Heart right ventricle (tissue), 16 donors: ENCODE data around the gene SLC26A3. TPM values are rescaled to one million over a fixed set of nuclear protein-coding genes. Genes with fewer than 3 reads are reported as not detected.

Source experiments
- ATAC-seq, 8 donors: fragments of 200-7000 bp; cut with Tn5 transposase; one replicate each; pipeline ENCODE4 v1.9.1; 2020; ENCODE audit warnings: mild to moderate bottlenecking in 8 of 8, moderate library complexity in 8 of 8, moderate number of reproducible peaks in 1 of 8
- DNase-seq, 2 donors: peaks; one replicate each; pipeline ENCODE4 v3.0.0-alpha.2; 2020
- H3K27ac ChIP-seq, 10 donors: fragments of 200-600 bp; sonication (generic) in 2 of 10; one replicate each; pipeline versions ENCODE4 v1.5.0 to v1.8.0; 2020 to 2022; ENCODE audit warnings: mild to moderate bottlenecking in 3 of 10
- H3K27me3 ChIP-seq, 7 donors: fragments of 200-600 bp; one replicate each; pipeline ENCODE4 v1.8.0; 2021 to 2022; ENCODE audit warnings: mild to moderate bottlenecking in 2 of 7
- H3K36me3 ChIP-seq, 9 donors: fragments of 200-600 bp; sonication (generic) in 1 of 9; one replicate each; pipeline versions ENCODE4 v1.5.0 to v1.8.0; 2020 to 2022; ENCODE audit warnings: mild to moderate bottlenecking in 2 of 9
- H3K4me1 ChIP-seq, 9 donors: fragments of 200-600 bp; sonication (generic) in 1 of 9; one replicate each; pipeline versions ENCODE4 v1.5.0 to v1.8.0; 2020 to 2022; ENCODE audit warnings: mild to moderate bottlenecking in 4 of 9
- H3K4me3 ChIP-seq, 10 donors: fragments of 200-600 bp; sonication (generic) in 2 of 10; one replicate each; pipeline versions ENCODE4 v1.5.0 to v1.8.0; 2020 to 2022; ENCODE audit warnings: mild to moderate bottlenecking in 7 of 10, moderate library complexity in 2 of 10
- H3K9me3 ChIP-seq, 11 donors: fragments of 200-600 bp in 10 of 11; sonication (generic) in 2 of 11; one replicate each; pipeline versions ENCODE4 v1.5.0 to v1.8.0; 2013 to 2022; ENCODE audit warnings: mild to moderate bottlenecking in 2 of 11, control low read depth in 1 of 11, moderate library complexity in 1 of 11
- CTCF ChIP-seq, 9 donors: fragments of 200-600 bp; sonication (generic) in 2 of 9; IDR thresholded peaks; one replicate each; pipeline versions ENCODE4 v1.5.0 to v1.8.0; 2021 to 2022; ENCODE audit warnings: antibody characterized with exemption in 9 of 9, mild to moderate bottlenecking in 5 of 9, moderate library complexity in 1 of 9
- WGBS, 2 donors: extraction: QIAGEN DNeasy Blood & Tissue Kit; methylation state at CpG; one replicate each; pipeline ENCODE4 v1.1.7; 2013; ENCODE audit warnings: inconsistent platforms in 1 of 2; 5-methylcytosine and 5-hydroxymethylcytosine counted together
- intact Hi-C, 10 donors: fragments of 100-400 bp; cut with DNase I; formaldehyde crosslinking; loops; one replicate each; pipeline versions ENCODE4 v1.11.1 to v1.14.2; 2022
- polyA plus RNA-seq, 2 donors: library from polyadenylated mRNA; stranded (reverse); fragments of 200-250 nt; gene quantifications; one replicate each; pipeline ENCODE4 v1.2.3, GENCODE V29; 2013
- total RNA-seq, 10 donors: library from RNA; stranded (reverse); fragmentation: NEBNext Ultra II Directional in 3 of 10; extraction: Animal tissue kit (Norgen Biotek cat#: 25700) in 3 of 10; gene quantifications; one replicate each; pipeline versions ENCODE4 v1.2.1 to v1.2.4, GENCODE V29; 2021 to 2023
- donor health status: Arrhythmogenic right ventricular cardiomyopathy.
- donor health status: ischemic (EF 13 %, LVEDD 7.1; RV severe dilation, severe dysfunction).
- donor health status: healthy with polysubstance abuse.
- donor health status: DM: no; HTN: yes; CAD: no.
- donor health status: DM: no; HTN: no; CAD: no.
- donor health status: ischemic (EF 25% LVEDD 6.9; RV normal size, moderate dysfunction).
- donor health status: ischemic (EF 25% LVEDD 5.7; RV mildly dilated, moderate dysfunction).
- donor health status: healthy.
- donor health status: DM: yes; HTN: yes; CAD: no.
- donor health status: Ischemic cardiomyopathy.
- donor health status: ischemic (EF 35%, LVEDD 5.7; RV mildly dilated, moderate dysfunction).
- donor health status: nonischemic (EF 11% LVEDD 7.7; RV severe dilation, severe dysfunction).
- donor health status: DM: yes; HTN: yes; CAD: no.
- donor health status: PGD.
- donor health status: ischemic (EF 29% LVEDD 5.4; RV normal size, mild dysfunction).
- donor health status: nonischemic (EF 23%, LVEDD 6.1; RV moderate dilation, normal function).

The SLC26A3 gene
- total and polyA plus RNA-seq, 12 donors: not detected

DNA sequence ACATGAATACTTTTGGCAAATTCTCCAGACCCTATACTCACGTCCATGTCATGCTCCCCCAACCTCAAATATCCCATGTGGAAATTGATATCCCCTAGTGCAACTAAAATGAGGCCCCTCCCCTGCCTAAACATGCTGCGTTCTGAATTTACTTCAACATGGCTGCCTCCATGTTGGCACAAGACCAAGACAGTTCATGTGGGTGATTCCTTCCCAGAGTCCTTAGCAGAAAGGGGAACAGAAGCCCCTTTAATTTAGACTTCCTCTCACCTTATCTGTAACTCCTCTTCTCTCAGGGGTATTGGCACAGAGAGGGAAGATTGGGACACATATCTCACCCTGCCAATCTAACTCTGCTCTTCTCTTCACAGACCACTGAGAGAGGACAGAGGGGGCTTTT lies 24.5 kb upstream of the SLC26A3 start:
- Histone ChIP-seq H3K27me3 (no peaks in the 10 kb centered on the region), H3K4me3 (no peak overlapping the region), H3K4me1 (no peaks in the 10 kb centered on the region), H3K9me3 (peaks cover 0 to 11% (median 0%) of the 10 kb centered on the region in 11 donors), H3K27ac (no peak overlapping the region), H3K36me3 (no peaks in the 10 kb centered on the region)
- intact Hi-C loops: no loop called here
- WGBS, 2 donors: 74 to 85% methylated on average over 2 of the region's 2 CpGs
- no peak for TF ChIP-seq CTCF (IDR thresholded peaks at IDR 0.05)
- ATAC-seq: no peak
- no peak for DNase-seq

- Histone ChIP-seq H3K9me3 (peaks cover 0 to 11% (median 0%) of the 10 kb centered on the region in 11 donors), H3K36me3 (no peaks in the 10 kb centered on the region), H3K4me1 (no peaks in the 10 kb centered on the region), H3K27ac (no peak overlapping the region), H3K4me3 (no peak overlapping the region), H3K27me3 (no peaks in the 10 kb centered on the region)
- 83 to 88% methylated on average over 2 of the region's 2 CpGs for WGBS, 2 donors
- TF ChIP-seq CTCF (IDR thresholded peaks at IDR 0.05): no peak
- DNase-seq (no peak), ATAC-seq (no peak)
- intact Hi-C loops: no loop called here
These were observed 23.4 kb upstream of the SLC26A3 start for GRCh38 chr7:107826451-107826850.

- Histone ChIP-seq H3K9me3 (peaks cover 0 to 11% (median 0%) of the 10 kb centered on the region in 11 donors), H3K4me1 (no peaks in the 10 kb centered on the region), H3K36me3 (no peaks in the 10 kb centered on the region), H3K27me3 (no peaks in the 10 kb centered on the region), H3K4me3 (no peak overlapping the region), H3K27ac (no peak overlapping the region)
- ATAC-seq (no peak), DNase-seq (no peak)
- intact Hi-C loops: no loop called here
- 70 to 78% methylated on average over 1 of the region's 1 CpG for WGBS, 2 donors
- TF ChIP-seq CTCF (IDR thresholded peaks at IDR 0.05): no peak
These were observed 21.8 kb upstream of the SLC26A3 start for GRCh38 chr7:107824858-107825257.

DNA sequence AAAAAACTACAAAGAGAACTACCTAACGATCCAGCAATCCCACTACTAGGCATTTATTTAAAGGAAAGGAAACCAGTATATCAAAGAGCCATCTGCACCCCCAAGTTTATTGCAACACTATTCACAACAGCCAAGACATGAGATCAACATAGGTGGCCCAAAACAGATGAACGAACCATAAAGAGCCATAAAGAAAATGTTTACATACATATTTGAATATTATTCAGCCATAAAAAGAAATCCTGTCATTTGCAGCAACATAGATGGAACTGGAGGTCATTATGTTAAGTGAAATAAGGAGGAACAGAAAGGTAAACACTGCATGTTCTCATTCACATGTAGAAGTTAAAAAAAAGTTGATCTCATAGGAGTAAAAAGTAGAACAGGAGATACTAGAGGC lies 15.6 kb upstream of the SLC26A3 start:
- no peak for DNase-seq
- TF ChIP-seq CTCF (IDR thresholded peaks at IDR 0.05): no peak
- intact Hi-C loops: no loop called here
- Histone ChIP-seq H3K9me3 (no peaks in the 10 kb centered on the region), H3K36me3 (no peaks in the 10 kb centered on the region), H3K27me3 (no peaks in the 10 kb centered on the region), H3K4me3 (no peak overlapping the region), H3K27ac (no peak overlapping the region), H3K4me1 (no peaks in the 10 kb centered on the region)
- WGBS, 2 donors: 70 to 78% methylated on average over 2 of the region's 2 CpGs
- ATAC-seq: no peak
